Muscle of leg (tissue), 11 donors: ENCODE data around the gene ODC1. TPM values are rescaled to one million over a fixed set of nuclear protein-coding genes. Genes with fewer than 3 reads are reported as not detected.

ENCODE experiments used
- DNase-seq: peaks from one replicate; pipeline ENCODE4 v3.0.0; 2013
- H3K27ac ChIP-seq: one replicate; pipeline ENCODE4 v1.5.1; 2013; ENCODE audit warnings: mild to moderate bottlenecking, low read length, control low read depth
- H3K27me3 ChIP-seq: one replicate; pipeline ENCODE4 v1.6.1; 2013; ENCODE audit warnings: low read length; ENCODE audit not compliant: control insufficient read depth, insufficient read depth
- H3K36me3 ChIP-seq: one replicate; pipeline ENCODE4 v1.6.1; 2013; ENCODE audit warnings: low read length; ENCODE audit not compliant: control insufficient read depth, insufficient read depth
- H3K4me1 ChIP-seq: one replicate; pipeline ENCODE4 v1.6.1; 2013; ENCODE audit warnings: low read length; ENCODE audit not compliant: control insufficient read depth, insufficient read depth
- H3K4me3 ChIP-seq: one replicate; pipeline ENCODE4 v1.5.1; 2013; ENCODE audit warnings: low read length, control low read depth
- H3K9me3 ChIP-seq: replicated peaks from 2 replicates; pipeline ENCODE4 v1.6.1; 2013; ENCODE audit warnings: low read depth, low read length; ENCODE audit not compliant: control insufficient read depth
- WGBS: methylation state at CpG from one replicate; pipeline ENCODE4 v1.1.5; 2013; ENCODE audit warnings: missing lambda C conversion rate; ENCODE audit not compliant: insufficient coverage; 5-methylcytosine and 5-hydroxymethylcytosine counted together
- polyA plus RNA-seq, 8 donors: library from polyadenylated mRNA; unstranded; fragments of 120-200 nt; gene quantifications; one replicate each; pipeline versions ENCODE4 v1.2.1 to v1.2.3, GENCODE V29; 2013; ENCODE audit warnings: inconsistent platforms in 1 of 8, low replicate concordance in 1 of 8; ENCODE audit not compliant: insufficient read length in 8 of 8, insufficient read depth in 1 of 8
- total RNA-seq: library from RNA; stranded (reverse); fragments of 120-200 nt; gene quantifications from one replicate; pipeline ENCODE4 v1.2.4, GENCODE V29; 2013

Gene ODC1
- total and polyA plus RNA-seq, 9 donors, result 99.5 to 135 (median 116) TPM

DNA sequence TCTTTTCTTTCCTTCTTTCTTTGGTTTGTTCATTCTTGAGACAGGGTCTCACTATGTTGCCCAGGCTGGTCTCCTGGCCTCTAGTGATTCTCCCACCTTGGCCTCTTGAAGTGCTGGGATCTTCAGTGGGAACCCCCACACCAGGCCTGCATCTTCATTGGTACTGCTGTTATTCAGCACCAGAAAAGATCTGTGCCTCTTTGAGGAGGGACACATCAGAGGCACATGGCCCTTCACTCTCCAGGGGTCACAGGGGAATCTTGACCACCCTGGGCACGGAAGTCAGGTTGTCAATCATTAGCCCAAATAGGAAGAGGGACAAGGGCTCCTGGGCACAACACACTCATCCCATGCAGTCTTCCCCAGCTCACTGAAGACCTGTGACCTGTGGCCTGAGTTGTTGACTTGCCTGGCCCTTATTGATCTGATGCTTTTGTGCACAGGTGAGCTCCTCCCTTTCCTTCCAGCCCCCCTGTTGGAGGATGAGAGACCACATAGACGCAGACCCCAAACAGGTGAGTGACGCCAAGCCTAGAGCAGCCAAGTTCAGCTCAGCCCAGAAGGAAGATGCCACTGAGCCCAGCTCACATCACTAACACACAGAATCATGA, 33.0 kb upstream of the ODC1 start:
- Histone ChIP-seq H3K9me3 (no peaks in the 10 kb centered on the region), H3K4me3 (no peak overlapping the region), H3K4me1 (peaks cover 17% of the 10 kb centered on the region), H3K27me3 (peaks cover 6% of the 10 kb centered on the region), H3K36me3 (no peaks in the 10 kb centered on the region), H3K27ac (no peak overlapping the region)
- 88% methylated on average over 2 of the region's 3 CpGs for WGBS
- DNase-seq, result no peak

DNA sequence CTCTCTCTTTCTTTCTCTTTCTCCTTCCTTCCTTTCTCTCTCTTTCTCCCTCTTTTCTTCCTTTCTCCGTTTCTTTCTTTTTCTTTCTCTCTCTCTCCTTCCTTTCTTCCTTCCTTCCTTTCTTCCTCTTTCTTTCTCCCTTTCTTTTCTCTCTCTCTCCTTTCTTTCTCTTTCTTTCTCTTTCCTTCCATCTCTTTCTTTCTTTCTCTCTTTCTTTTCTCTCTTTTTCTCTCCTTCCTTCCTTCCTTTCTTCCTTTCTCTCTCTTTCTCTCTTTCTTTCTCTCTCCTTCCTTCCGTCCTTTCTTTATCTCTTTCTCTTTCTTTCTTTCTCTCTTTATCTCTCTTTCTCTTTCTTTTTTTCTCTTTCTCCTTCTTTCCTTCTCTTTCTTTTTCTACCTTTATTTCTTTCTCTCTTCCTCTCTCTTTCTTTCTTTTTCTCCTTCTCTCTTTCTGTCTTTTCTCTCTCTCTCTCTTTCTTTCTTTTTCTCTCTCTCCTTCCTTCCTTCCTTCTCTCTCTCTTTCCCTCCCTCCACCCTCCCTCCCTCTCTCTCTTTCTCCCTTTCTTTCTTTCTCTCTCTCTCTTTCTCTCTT, 32.3 kb upstream of the ODC1 start:
- no peak overlapping the region for H3K27ac ChIP-seq
- H3K9me3 ChIP-seq, result no peaks in the 10 kb centered on the region
- DNase-seq, result no peak
- 94% methylated on average over 2 of the region's 2 CpGs for WGBS
- peaks cover 17% of the 10 kb centered on the region for H3K4me1 ChIP-seq
- no peak overlapping the region for H3K4me3 ChIP-seq
- peaks cover 6% of the 10 kb centered on the region for H3K27me3 ChIP-seq
- no peaks in the 10 kb centered on the region for H3K36me3 ChIP-seq

DNA sequence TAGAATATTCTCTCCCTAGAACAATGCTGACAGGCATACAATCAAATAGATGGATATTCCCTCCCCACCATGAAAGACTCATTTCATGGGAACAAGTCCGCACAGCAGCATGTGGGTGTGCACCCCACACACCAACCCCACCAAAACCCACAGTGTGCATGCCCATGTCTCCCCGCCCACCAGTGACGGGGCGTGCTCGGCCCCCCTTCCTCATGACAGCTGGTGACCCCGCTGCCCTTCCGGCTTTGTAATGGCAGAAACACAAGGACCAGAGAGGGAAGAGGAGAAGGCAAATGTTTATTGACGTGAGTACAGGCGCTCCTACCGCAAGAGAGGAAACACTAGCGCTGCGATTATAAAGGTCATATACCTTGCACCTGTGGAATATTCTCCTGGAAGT, 30.8 kb upstream of the ODC1 start:
- WGBS, result 24% methylated on average over 5 of the region's 12 CpGs
- Histone ChIP-seq H3K27me3 (peaks cover 6% of the 10 kb centered on the region), H3K4me3 (no peak overlapping the region), H3K9me3 (no peaks in the 10 kb centered on the region), H3K27ac (no peak overlapping the region), H3K36me3 (no peaks in the 10 kb centered on the region), H3K4me1 (peaks cover 17% of the 10 kb centered on the region)
- peak; percentile 38 for DNase-seq

DNA sequence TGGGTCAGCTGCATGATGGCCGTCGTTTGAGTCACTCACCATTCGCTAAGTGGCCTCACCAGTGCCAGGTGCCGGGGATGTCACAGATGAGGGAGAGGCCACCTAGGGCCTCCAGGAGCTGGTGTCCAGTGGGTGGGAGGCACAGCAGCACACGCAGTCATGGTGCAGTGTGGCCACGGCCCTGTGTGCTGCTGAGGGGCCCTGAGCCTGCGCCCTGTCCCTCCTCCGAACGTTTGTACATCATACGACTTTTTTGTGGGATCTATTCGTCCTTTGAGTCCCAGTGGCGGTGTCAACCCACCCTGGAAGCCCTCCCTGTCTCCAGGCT, 30.1 kb upstream of the ODC1 start:
- Histone ChIP-seq H3K4me3 (no peak overlapping the region), H3K4me1 (peaks cover 17% of the 10 kb centered on the region), H3K9me3 (no peaks in the 10 kb centered on the region), H3K36me3 (no peaks in the 10 kb centered on the region), H3K27ac (no peak overlapping the region), H3K27me3 (peaks cover 6% of the 10 kb centered on the region)
- no peak for DNase-seq
- 74% methylated on average over 12 of the region's 12 CpGs for WGBS

DNA sequence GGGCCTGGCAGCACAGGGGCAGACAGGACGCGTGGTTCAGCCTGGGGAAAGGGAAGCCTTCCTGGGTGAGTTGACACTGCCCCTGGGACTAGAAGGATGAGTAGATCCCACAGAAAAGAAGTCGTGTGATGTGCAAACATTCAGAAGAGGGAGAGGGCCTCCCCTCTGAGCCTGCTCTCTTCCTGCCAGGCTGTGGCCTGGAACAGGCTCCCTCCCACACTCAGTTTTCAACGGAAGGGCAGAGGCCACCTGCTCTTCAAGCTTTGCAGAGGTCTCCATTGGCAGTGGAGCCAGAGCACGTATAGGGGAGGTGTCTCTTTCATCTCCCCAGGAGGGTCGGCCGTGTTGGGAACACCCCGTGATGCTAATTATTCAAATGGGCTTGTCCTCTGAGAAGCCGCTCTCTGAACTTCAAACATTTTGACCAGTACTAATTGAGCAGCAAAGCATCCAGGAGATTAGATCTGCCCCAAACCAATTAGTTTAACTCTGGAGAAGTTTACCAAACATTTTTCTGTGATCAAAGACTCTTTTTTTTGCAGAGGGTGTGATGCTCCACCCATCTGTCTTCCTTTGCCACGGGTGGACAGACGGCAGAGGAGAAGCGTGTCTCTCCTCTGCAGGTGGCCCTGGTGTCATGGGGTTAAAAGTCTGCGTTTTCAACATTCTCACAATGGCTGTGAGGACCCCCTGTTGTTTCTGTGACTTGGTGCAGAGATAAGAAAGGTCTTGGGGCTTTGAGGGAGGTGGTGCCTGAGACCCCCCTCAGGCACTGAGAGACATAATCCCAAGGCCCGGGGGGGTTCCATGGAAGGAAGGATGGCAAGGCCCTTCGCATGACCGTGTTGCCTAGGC, 29.5 kb upstream of the ODC1 start:
- no peaks in the 10 kb centered on the region for H3K9me3 ChIP-seq
- no peak for DNase-seq
- no peak overlapping the region for H3K27ac ChIP-seq
- peaks cover 17% of the 10 kb centered on the region for H3K4me1 ChIP-seq
- 30% methylated on average over 10 of the region's 16 CpGs for WGBS
- H3K4me3 ChIP-seq, result no peak overlapping the region
- no peaks in the 10 kb centered on the region for H3K36me3 ChIP-seq
- peaks cover 8% of the 10 kb centered on the region for H3K27me3 ChIP-seq

DNA sequence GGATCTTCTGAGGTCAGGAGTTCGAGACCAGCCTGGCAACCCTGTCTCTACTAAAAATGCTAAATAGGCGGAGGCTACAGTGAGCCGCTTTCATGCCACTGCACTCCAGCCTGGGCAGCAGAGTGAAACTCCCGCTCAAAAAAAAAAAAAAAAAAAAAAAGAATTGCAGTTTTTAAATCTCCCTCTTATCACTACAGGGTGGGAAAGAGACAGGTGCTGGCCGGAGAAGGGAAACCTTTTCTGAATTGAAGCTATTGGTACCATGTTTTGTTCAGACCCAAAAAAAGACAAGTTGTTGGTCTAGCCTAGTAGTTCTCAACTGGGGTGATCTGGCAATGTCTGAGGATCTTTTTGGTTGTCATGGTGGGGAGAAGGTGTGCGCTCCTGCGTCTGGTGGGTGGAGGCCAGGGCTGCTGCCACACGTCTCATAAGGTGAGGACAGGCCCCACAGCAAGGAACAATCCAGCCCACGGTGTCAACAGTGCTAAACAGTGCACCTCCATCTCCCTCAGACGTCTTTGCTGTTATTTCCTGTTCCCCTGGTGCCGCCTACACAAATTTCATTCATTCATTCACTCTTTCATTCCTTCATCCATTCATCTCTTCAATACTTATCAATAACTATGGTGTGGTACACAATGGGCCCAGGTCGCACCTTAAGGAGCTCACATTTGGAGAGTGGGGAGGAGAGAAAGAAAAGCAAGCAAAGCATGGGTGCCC, 28.8 kb upstream of the ODC1 start:
- no peaks in the 10 kb centered on the region for H3K36me3 ChIP-seq
- WGBS, result 73% methylated on average over 3 of the region's 12 CpGs
- H3K9me3 ChIP-seq, result no peaks in the 10 kb centered on the region
- no peak for DNase-seq
- no peak overlapping the region for H3K27ac ChIP-seq
- H3K27me3 ChIP-seq, result peaks cover 7% of the 10 kb centered on the region
- peaks cover 17% of the 10 kb centered on the region for H3K4me1 ChIP-seq
- H3K4me3 ChIP-seq, result no peak overlapping the region

DNA sequence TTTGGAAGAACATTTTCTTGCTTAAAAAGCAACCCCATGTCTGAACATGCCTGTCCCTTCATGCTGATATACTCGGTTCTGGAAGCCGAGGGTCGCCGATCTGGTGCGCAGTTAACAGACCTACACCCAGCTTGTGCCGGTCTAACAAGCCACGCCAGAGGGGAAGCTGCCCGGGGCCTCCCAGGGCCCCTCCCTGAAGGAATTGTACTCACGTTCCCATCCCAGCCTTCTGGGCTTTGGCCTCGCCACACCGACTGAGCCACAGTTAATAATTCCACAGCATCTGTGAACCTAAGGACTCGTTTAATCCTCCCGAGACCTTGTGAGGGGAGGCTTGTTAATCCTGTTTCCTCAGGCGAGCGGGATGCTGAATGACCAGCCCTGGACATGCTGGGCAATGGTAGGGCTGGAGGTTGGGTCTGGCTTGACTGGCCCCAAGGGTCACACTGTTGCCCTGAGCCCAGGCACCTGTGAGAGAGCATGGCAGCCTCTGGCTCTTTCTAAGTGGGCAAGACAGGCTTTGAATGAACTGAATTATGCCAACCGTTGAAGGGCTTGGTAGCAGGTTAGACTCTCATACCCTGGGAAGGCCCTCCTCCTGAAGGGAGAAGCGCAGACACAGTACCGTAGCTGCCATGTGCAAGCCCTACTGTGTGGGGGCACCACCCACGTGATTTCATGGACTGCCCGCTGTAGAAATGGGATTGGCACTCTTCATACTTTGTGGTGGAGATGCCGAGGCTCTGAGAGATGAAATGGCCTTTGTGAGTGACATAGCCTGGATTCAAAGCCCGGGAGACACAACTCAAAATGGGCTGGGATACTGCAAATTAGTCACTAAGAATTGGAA, 27.9 kb upstream of the ODC1 start:
- H3K36me3 ChIP-seq, result no peaks in the 10 kb centered on the region
- DNase-seq, result no peak
- H3K9me3 ChIP-seq, result no peaks in the 10 kb centered on the region
- 78% methylated on average over 19 of the region's 22 CpGs for WGBS
- no peak overlapping the region for H3K27ac ChIP-seq
- peaks cover 17% of the 10 kb centered on the region for H3K4me1 ChIP-seq
- peaks cover 2% of the 10 kb centered on the region for H3K27me3 ChIP-seq
- no peak overlapping the region for H3K4me3 ChIP-seq

DNA sequence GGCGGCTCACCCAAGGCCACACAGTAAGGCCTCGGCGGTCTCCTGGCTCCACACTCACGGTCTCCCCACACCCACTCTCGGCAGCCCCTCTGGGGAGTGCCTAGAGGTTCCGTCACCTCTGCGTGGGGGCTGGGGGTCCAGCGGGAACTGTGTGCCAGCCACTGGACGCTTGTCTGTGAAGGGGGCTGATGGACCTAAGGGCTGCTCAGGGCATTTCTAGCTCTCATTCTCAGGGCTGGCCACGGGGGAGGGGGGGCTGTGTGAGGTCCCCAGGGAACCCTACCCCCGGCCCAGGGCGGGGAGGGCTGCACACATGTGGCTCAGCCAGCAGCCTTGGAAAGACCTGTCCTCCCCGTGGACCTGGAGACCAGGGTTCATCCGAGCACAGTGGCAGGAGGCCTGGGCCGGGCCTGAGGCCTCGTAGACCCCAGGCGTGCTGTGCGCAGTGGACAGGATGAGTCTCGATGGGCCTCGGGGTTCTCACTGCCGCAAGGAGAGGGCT, 27.1 kb upstream of the ODC1 start:
- DNase-seq, result no peak
- 84% methylated on average over 19 of the region's 21 CpGs for WGBS
- Histone ChIP-seq H3K9me3 (no peaks in the 10 kb centered on the region), H3K4me3 (no peak overlapping the region), H3K27me3 (peaks cover 2% of the 10 kb centered on the region), H3K36me3 (no peaks in the 10 kb centered on the region), H3K4me1 (peaks cover 23% of the 10 kb centered on the region), H3K27ac (no peak overlapping the region)

DNA sequence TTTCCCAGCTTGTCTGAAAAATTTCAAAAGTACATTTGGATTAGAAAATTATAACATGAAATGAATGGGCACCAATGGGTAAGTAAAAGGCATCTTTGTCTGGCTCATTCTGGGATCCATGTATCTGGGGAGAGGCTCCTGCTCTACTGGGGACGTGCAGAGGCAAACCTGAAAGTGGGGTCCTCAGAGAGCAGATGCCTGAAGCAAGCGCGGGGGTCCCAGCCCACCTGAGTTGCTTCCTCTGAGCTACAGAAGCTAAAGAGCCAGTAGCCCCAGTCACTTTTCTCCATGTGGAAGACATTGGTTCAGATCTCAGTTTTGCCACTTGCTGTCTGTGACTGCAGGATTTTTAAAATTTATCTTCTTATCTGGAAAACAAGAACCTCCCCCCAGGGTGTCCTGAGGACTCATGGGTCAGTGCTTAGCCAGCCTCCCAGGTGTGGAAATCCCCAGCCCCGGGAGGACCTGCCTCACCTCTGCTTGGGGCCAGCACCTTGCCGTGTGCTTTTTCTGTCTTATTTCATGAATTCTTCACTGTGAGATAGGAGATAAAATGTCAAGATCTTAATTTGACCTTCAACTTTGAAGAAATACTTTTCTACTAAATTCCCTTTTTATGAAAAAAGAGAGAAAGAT, 25.1 kb upstream of the ODC1 start:
- Histone ChIP-seq H3K9me3 (no peaks in the 10 kb centered on the region), H3K4me1 (peaks cover 17% of the 10 kb centered on the region), H3K27me3 (peaks cover 2% of the 10 kb centered on the region), H3K36me3 (no peaks in the 10 kb centered on the region), H3K4me3 (no peak overlapping the region), H3K27ac (no peak overlapping the region)
- WGBS, result 84% methylated on average over 3 of the region's 5 CpGs
- DNase-seq, result no peak
